Activated CD4-positive, alpha-beta T cell treated with anti-CD3 and anti-CD28 coated beads for 24 hours (primary cell): Measurements from ENCODE around the gene LASP1.
A peak's percentile ranks its signal among the peaks of the same experiment; 100 is the strongest.

Experiments
- DNase-seq, 2 donors: peaks; one replicate each; pipeline ENCODE4 v3.0.0-alpha.2; 2020; ENCODE audit warnings: low read depth in 2 of 2

Gene LASP1

DNA sequence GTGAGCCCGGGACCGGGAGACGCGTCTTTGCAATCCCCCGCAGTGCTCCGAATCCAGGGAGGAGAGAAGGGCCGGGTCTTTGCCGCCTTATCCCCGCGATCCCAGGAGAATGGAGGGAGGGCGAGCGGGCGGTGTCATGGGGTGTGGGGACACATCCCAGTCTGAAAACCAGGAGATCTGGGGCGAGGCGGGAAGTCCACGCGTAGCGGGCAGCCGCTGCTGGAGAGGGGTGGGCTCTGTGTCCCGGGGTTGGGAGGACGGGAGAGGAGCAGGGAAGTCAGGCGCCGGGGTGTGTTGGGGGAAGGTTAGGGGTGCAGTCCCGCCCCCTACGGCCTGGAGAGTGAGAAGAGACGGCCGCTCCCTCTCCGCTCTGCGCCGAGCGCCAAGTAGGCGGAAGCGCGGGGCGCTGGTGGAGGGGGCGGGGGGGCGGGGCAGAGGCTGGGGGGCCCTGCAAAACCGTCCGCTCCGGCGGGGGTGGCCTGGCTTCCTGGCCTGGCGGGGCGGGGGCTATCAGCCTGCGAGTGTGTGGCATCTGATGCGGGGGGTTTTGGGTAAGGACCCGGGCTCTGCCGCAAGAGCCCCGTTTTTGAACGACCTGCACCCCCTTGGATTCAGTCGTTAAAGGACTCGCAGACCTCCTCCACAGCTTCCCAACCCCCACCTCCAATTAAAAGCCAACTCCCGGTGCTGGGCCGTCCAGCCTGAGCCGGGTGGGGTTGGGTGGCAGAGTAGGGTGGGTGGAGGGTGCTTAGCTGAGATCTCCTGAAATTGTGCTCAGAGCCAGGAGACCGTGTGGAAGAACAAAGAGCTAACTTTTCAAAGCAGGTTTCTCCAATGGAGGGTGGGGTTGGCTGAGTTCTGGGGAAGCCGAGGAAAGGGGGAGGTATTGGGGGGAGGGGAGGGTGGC lies 654 bp downstream of the LASP1 start:
- DNase-seq, result peak in 1 of 2 donors; percentile 60

GRCh38 chr17:38871247-38872015 lies 1.6 kb downstream of the LASP1 start:
- peak; percentile 62 to 68 for DNase-seq

GRCh38 chr17:38872027-38872511 lies 2.2 kb downstream of the LASP1 start:
- DNase-seq, result no peak

DNA sequence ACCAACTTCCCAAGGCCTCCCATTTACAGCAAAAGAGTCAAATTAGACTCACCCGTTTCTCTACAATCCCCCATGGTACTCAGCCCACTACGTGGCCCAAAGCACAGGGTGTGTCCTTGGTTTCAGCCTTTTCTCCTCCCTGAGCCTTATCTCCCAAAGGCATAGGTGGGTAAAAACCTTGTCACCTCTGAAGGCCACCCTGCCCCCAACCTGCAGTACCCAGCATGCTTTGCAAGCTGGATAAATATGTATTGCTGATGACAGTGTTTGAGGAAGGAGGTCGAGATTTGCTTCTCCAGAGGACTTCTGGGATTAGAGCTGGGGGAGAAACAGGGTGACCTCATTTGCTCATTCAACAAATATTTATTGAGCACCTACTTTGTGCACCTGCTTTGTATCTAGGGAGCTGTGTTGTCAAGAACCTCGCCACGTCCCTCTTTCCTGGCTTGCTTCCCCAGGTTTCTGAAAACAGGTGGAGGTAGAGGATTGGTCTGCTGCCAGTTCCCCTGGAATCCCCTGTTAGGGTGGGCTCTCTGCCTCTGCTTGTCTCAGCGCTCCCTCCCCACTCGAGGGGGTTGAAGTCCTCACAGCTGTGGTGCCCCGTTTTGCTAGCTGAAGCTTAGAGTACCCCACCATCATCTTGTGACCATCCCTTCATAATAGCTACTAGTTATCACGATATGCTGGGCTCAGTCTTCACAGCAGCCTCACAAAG lies 3.0 kb downstream of the LASP1 start:
- no peak for DNase-seq

DNA sequence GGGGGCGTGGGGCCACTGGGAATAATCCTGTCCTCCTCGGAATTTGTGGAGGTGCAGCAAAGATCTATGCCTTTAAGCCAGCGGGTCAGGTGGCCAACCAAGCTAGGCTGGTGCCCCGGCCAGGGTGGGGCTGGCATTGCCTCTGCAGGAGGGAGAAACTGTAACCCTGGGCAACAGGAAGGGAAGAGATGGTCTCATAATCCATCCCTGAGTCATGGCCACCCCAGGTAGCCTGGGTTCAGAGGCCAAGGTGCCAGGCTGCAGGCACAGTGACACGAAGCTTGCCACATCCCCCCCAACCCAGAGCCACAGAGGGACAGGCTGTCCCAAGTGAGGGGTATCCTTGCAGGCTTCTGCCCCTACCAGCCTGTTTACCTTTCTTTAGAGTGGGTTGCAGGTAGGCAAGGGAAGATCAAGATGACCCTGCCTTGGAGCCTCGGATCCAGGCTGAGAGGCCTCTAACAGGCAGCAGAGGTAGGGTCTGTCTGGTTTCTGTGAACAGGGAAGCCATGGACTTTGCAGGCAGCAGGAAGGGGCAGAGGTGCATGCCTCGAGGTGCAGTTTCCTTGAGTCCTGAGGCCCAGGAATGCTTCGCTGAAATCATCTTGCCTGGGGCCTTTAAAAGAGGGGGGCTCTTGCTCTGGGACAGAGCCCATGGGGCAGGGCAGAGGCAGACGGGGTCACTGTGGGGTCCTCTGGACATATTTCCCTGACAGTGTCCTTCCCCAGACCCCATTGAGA lies 4.0 kb downstream of the LASP1 start:
- no peak for DNase-seq

DNA sequence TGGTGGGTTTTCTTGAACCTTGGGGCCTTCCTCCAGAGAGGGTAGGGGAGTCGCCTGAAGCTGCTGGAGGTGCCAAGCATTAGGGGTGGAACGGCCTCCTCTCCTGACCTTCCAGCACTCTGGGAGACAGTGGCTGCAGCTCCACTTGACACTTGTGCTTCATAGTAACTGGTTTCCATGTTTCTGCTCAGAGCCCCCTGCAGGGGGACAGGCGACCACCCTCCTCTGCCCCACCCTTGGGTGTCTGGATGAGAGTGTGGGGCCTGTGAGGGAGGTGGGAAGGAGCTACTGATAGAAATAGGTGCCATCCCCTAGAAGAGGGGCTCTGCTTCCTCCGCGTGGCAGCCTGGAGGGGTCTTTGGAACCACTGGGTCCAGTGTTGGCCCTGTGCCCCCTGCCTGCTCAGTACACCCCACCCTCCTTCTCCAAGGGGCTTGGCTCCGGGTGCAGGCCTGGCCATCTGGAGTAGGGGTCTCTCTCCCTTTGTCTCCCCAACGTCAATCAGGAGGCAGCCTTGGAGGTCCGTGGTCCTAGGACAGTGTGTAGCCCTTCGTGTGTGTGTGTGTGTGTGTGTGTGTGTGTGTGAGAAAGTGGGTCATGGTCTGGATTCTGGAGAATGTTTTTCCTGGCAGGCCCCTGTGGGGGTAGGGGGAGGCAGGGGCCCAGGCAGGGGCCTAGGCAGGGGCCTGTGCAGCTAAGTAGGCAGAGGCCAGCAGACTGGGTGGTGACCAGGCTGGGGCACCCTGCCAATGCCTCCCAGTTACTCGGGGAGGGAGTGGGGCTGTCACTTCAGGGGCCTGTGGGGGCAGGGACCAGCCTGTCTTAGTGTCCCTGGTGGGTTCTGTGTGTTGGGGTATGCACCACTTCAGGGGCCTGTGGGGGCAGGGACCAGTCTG lies 4.9 kb downstream of the LASP1 start:
- no peak for DNase-seq

DNA sequence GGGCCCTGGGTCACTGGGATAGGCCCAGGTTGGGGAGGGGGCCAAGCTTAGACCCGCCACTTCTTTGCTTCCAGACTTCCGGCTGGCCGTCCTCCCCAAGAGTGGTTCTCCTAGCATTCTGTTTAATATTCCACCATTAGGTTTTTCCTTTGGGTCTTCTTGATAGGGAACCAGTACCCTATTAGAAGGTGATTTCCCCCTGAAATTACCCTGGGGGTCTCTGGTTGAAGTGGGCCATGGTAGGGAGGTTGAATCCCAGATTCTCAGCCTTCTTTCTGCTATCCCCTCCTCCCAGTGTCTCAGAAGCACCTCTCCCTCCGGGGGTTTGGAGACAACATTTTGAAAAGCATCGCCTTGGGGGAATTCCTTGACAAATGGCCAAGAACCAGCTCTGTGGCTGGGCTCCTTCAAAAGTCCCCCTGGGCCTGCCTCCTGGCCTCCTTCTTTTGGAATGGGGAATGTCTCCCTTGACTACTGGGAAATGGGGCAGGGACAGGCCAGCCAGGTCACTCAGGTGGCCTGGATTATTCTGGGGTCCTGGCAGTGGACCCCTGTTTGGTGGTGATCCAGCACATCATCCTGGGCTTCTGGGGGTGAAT lies 5.7 kb downstream of the LASP1 start:
- no peak for DNase-seq

DNA sequence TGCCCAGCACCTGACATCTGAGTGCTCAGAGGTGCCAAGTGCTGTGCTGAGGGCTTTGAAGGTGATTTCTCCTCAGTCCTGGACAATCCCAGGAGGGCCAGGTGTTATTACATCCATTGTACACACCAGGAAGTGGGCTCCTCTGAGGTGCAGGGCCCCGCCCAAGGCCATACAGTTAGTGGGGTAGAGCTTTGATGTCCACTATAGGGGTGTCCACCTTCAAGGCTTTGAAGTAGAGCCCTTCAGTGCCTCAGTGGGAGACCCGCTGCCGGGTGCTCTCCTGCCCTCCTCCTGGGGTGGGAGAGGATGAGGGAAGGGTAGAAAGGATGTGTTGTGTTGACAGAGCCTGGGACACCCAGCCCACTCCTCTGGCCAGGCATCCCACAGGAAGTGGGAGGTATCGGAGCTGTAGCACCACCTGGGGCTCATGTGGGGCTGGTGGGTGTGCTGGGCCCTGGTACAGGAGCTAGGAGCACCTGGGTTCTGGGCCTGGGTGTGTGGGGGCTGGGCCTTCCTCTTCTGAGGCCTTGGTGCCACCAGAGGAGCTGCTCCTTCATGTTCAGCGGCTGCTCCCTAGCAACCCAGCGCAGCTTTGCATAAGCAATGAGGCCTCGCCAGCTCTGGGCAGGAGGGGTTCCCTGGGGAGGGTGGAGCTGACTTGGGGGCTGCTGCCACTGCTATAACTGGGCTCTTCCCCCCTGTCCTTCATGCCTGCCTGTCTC lies 7.4 kb downstream of the LASP1 start:
- no peak for DNase-seq

- no peak for DNase-seq
Measured at GRCh38 chr17:38879878-38880665, 10.2 kb downstream of the LASP1 start.

- DNase-seq, result no peak
Measured at GRCh38 chr17:38881600-38882191, 11.8 kb downstream of the LASP1 start.

DNA sequence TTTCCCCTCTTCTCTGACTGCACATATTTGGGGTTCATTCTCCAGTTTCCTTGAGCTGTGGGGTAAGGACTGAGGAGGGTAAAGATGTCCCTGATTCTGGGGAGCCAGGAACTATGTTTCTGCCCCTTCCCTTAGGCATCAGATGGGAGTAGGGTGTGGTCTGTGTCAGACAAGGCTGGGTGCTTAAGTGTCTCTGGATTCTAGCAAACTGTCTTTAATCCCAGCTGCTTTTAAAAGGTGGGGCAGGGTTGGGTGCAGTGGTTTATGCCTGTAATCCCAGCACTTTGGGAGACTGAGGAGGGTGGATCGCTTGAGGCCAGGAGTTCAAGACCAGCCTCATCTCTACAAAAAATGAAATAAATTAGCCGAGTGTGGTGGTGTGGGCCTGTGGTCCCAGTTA lies 13.0 kb downstream of the LASP1 start:
- no peak for DNase-seq

DNA sequence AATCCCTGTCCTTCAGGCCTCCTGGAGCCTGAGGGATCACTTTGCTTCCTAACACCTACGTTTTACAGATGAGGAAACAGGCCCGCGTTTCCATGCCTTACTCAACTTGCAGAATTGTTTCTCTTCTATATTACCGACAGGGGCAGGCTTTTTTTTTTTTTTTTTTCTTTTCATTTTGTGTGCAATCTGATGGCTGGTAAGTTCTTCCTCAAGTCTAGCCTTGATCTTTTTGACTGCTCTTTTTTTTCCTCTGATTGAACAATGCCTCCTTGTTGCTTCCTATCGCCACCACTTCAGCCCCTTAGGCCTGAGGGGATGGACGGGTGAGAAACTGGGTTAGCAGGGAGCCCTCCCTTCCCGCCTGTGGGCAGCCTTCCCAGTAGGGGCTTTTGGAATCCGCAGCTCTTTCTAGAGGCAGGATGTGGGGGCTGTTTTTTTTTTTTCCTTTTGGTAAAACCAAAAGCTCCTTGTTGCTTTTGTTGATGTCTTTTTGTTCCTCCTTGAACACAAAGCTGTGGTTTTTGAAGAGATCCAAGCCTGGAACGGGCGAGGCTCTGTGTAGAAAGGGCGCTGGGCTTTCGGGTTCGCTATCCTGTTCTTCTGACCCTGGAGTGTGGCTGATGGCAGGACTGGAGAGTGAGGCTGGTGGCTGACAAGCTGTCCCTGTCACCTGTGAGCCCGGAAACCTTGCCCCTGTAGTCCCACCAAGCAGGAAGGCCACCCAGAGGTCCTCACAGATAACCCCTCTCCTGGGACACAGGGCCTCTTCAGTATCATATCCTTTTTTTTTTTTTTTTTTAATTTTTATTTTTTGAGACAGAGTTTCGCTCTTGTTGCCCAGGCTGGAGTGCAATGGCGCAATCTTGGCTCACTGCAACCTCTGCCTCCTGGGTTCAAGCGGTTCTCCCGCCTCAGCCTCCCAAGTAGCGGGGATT lies 14.0 kb downstream of the LASP1 start:
- DNase-seq, result no peak

DNA sequence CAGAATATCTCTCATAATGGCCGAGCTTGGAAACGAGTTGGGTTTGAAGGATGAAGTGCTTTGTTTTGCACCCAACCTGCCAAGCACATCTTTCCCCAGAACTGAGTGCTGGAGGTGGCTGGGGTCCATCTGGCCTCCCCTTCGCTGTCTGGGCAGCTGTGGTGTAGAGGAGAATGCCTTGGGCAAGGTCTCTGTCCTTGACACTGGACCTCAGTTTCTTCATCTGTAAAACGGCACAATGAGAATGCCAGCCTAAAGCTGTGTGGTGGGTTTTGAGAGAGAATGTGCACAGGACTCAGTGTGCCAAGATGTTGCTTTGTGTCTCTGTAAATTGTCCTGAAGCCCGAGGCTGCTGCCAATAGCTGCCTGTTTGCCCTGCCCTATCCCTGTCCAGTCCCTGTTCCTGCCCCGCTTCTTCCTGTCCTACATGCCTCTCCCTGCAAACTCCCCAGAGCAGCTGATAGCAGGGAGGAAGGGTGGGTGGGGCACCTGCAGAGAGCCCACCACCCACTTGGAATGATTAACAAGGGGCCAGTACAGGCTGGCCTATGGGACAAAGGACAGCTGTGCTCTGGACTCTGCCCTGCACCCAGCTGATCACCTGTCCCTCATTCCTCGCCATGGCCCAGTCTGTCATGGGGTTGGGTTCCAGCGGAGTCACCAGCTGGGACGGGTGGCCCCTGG lies 15.3 kb downstream of the LASP1 start:
- no peak for DNase-seq

DNA sequence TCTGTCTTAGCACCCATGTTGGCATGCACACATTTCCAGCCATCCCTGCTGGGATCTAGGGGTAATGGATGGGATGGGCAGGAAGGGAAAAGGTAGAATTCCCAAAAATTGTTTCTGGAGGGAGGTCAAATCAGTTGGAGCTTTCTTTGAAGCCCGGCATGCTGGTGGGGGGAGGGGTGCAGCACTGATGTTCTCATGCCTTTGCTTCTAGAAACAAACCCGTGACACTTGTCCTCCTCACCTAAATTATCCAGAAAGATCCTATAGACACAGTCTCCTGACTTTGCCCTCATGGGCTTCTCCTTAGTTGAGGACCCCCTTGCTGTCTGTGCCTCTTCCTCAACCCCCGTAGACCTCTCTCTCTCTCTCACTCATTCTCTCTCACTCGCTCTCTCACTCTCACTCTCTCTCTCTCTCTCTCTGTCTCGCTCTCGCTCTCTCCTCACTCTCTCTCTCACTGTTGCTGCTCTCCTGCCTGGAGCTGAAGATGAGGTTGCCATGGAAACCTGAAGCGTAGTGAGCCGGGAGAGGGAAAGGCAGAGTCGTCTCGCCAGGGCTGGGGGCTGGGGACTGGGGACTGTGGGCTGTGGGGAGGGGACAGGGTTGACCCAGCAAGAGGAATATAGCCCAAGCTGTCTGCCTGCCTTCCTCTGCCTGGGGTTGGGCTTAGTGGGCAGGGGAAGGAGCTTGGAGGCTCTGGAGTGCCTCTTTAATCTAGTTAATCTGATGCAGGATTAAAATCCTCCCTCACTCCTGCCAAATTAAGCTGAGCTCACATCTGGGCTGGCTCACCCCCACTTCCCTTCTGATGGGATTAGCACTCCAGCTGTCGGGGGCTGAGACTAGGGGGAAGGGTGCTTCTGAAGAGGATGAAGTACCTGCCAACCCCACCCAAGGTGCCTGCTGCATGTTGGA lies 16.1 kb downstream of the LASP1 start:
- no peak for DNase-seq

DNA sequence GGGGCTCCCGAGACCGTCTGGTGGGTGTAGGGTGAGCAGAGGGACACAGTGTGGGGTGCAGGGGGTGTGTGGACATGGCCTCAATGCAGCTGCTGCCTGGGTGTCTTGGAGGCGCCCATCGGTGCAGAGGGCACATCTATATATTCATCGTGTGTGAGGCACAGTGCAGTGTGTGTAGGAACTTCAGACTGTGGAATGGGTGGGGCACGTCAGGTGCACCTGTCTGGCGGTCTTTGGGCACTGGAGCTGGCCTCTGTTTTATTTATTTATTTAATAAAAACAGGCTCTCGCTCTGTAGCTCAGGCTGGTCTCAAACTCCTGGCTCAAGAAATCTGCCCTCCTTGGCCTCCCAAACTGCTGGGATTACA lies 16.8 kb downstream of the LASP1 start:
- no peak for DNase-seq
